ENCODE data around the gene PDE4DIP.
"Not testable (repeated sequence)": the region's sequence is repeated elsewhere in the genome, so short reads cannot be mapped to it uniquely, and the experiment has no call there.

The PDE4DIP gene

GRCh38 chr1:149033916-149034315 lies 189.7 kb downstream of the PDE4DIP start:
- not testable (repeated sequence) for H3K9me3 ChIP-seq (ENCODE audit: control insufficient read depth in 1 of 2, low read length in 2 of 2); H3K4me1 ChIP-seq (ENCODE audit: control insufficient read depth in 1 of 2, insufficient read depth in 2 of 2, low read length in 2 of 2); H3K27me3 ChIP-seq (ENCODE audit: low read depth, low read length); H3K36me3 ChIP-seq (ENCODE audit: control insufficient read depth in 1 of 2, insufficient read depth in 2 of 2, low read length in 2 of 2); H3K4me3 ChIP-seq (ENCODE audit: low read depth in 1 of 2, low read length in 2 of 2); H3K27ac ChIP-seq (ENCODE audit: low read length)

DNA sequence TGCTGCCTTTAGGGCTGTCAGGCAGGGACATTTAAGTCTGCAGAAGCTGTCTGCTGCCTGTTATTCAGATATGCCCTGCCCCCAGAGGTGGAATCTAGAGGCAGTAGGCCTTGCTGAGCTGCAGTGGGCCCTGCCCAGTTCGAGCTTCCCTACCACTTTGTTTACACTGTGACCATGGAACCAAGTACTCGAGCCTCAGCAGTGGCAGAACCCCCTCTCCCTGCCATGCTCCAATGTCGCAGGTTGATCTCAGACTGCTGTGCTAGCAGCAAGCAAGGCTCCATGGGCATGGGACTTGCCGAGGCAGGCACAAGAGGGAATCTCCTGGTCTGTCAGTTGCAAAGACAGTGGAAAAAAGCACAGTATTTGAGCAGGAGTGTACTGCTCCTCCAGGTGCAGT lies 198.8 kb downstream of the PDE4DIP start:
- H3K36me3 ChIP-seq (ENCODE audit: control insufficient read depth in 1 of 2, insufficient read depth in 2 of 2, low read length in 2 of 2); H3K9me3 ChIP-seq (ENCODE audit: control insufficient read depth in 1 of 2, low read length in 2 of 2); H3K27ac ChIP-seq (ENCODE audit: low read length); H3K4me3 ChIP-seq (ENCODE audit: low read depth in 1 of 2, low read length in 2 of 2); H3K4me1 ChIP-seq (ENCODE audit: control insufficient read depth in 1 of 2, insufficient read depth in 2 of 2, low read length in 2 of 2); H3K27me3 ChIP-seq (ENCODE audit: low read depth, low read length): not testable (repeated sequence)

DNA sequence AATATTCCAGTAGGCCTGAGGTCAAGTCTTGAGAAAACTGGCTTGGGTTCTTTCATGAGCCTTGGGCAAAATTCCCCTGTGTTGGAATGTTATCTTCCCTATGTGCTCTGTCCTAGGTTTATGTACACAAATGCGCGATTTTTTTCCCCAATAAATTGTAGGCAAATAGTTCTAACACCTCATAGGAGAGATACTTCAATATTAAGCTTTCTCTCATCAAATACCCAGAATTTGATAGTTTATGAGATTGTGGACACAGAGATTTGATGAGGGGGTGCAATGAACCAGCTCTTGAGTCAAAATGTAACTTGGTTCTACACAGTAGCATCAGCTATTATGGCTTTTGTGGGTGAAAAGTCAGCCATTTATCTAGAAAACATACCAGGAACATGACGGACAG lies 220.4 kb downstream of the PDE4DIP start:
- H3K4me3 ChIP-seq (ENCODE audit: low read depth in 1 of 2, low read length in 2 of 2); H3K27me3 ChIP-seq (ENCODE audit: low read depth, low read length); H3K27ac ChIP-seq (ENCODE audit: low read length); H3K4me1 ChIP-seq (ENCODE audit: control insufficient read depth in 1 of 2, insufficient read depth in 2 of 2, low read length in 2 of 2); H3K36me3 ChIP-seq (ENCODE audit: control insufficient read depth in 1 of 2, insufficient read depth in 2 of 2, low read length in 2 of 2); H3K9me3 ChIP-seq (ENCODE audit: control insufficient read depth in 1 of 2, low read length in 2 of 2): not testable (repeated sequence)

DNA sequence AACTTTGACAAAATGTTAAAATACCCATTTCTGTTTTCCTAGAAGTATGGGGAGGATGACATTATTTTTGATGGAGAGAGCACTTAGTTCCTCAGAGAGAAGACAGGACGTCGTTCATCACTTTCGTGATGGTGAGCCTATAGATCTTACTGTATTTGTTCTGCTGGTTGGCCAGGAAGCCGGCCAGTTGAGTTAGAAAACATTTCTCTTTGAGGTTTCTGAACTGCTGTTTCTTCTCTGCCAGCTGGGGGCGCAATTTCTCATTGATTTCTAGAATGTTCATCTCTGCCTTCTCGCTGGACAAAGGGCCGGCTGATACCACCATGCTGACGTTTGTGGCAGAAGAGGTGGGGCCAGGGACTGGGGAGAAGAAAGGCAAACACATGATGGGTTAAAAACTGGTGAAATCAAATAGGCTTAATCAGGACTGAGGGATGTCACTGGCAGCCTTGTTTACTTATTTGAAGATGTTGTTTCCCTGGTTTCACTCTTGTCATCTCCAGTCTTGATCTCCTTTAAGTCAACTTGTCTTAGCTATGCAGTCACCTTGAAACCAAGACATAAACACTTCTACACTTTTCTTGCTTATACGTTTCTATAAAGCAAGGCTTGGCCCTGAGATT lies 231.4 kb downstream of the PDE4DIP start:
- H3K9me3 ChIP-seq (ENCODE audit: control insufficient read depth in 1 of 2, low read length in 2 of 2); H3K27me3 ChIP-seq (ENCODE audit: low read depth, low read length); H3K36me3 ChIP-seq (ENCODE audit: control insufficient read depth in 1 of 2, insufficient read depth in 2 of 2, low read length in 2 of 2); H3K27ac ChIP-seq (ENCODE audit: low read length); H3K4me3 ChIP-seq (ENCODE audit: low read depth in 1 of 2, low read length in 2 of 2); H3K4me1 ChIP-seq (ENCODE audit: control insufficient read depth in 1 of 2, insufficient read depth in 2 of 2, low read length in 2 of 2): not testable (repeated sequence)
